ENCODE results near the gene RHBG. TPM values are rescaled to one million over a fixed set of nuclear protein-coding genes. Genes with fewer than 3 reads are reported as not detected.
A peak's percentile ranks its signal among the peaks of the same experiment; 100 is the strongest.

RHBG gene
- total RNA-seq, 1 experiment from 2014 or later = 1.5 TPM

GRCh38 chr1:156336242-156336641 is 32.8 kb upstream of the RHBG start:
- no peak overlapping the region for H3K27ac Mint-ChIP-seq
- H3K9me3 Mint-ChIP-seq = no peaks in the 10 kb centered on the region; a peak in 2 of 5 replicates
- Histone ChIP-seq H2AK5ac (ENCODE audit: insufficient read length, low read length) (no peak overlapping the region), H2AFZ (ENCODE audit: low read length) (no peak overlapping the region), H2BK5ac (ENCODE audit: insufficient read length, low read length) (no peak overlapping the region), H3K23ac (ENCODE audit: insufficient read length, low read depth, low read length) (no peak overlapping the region), H4K20me1 (ENCODE audit: control insufficient read depth, insufficient read depth, insufficient read length) (no peaks in the 10 kb centered on the region), H4K5ac (ENCODE audit: insufficient read length, low read depth, low read length) (no peak overlapping the region), H3K9me3 (ENCODE audit: control insufficient read depth, low read depth, low read length) (no peaks in the 10 kb centered on the region), H3K27ac (ENCODE audit: insufficient read length, low read depth, low read length) (no peak overlapping the region), H3K23me2 (ENCODE audit: insufficient read length, low read depth, low read length, poor library complexity, severe bottlenecking) (peaks cover 7% of the 10 kb centered on the region), H3K14ac (ENCODE audit: insufficient read depth, low read length) (no peak overlapping the region), H3K79me1 (ENCODE audit: insufficient read depth, low read depth, low read length, poor library complexity, severe bottlenecking) (no peaks in the 10 kb centered on the region), H3K56ac (ENCODE audit: insufficient read length, low read depth, low read length) (no peak overlapping the region), H3K79me2 (ENCODE audit: insufficient read depth, low read length) (peaks cover 24% of the 10 kb centered on the region), H4K8ac (replicated peaks; ENCODE audit: insufficient read length, low read depth, low read length) (no peak overlapping the region), H2BK15ac (ENCODE audit: low read depth, low read length) (no peak overlapping the region), H3K27me3 (ENCODE audit: insufficient read depth, low read length) (no peaks in the 10 kb centered on the region), H3T11ph (ENCODE audit: low read length) (no peak overlapping the region), H3K9ac (ENCODE audit: extremely low read depth, insufficient read length, low read length) (no peak overlapping the region), H2BK20ac (ENCODE audit: low read depth, low read length, poor library complexity, severe bottlenecking) (no peak overlapping the region), H3K4me1 (ENCODE audit: insufficient read depth, low read length) (0 out of 2 replicates have a peak, but pooled peaks cover 2% of the 10 kb centered on the region), H3K4ac (ENCODE audit: low read depth, low read length) (no peak overlapping the region), H2BK12ac (ENCODE audit: insufficient read length, low read depth, low read length) (no peak overlapping the region), H2BK120ac (ENCODE audit: low read depth, low read length, poor library complexity, severe bottlenecking) (no peak overlapping the region), H3K18ac (ENCODE audit: insufficient read length, low read depth, low read length) (no peak overlapping the region), H3K4me2 (ENCODE audit: insufficient read depth, insufficient read length, low read length) (peak overlapping the region; percentile 86), H4K91ac (ENCODE audit: insufficient read length, low read depth, low read length) (no peak overlapping the region)
- H3K36me3 Mint-ChIP-seq (ENCODE audit: insufficient read depth in 1 of 3, low read depth in 3 of 3) = peaks cover 37 to 65% (median 61%) of the 10 kb centered on the region in 3 experiments
- H3K27me3 Mint-ChIP-seq (ENCODE audit: low read depth) = no peaks in the 10 kb centered on the region; the same call in 1 of the 2 replicates
- no CpG with 5 or more reads among the region's 4 CpGs for WGBS (ENCODE audit: extremely low coverage, insufficient read length, low lambda C conversion rate)
- DNase-seq = no peak
- H3K4me1 Mint-ChIP-seq = peaks cover 14 to 20% of the 10 kb centered on the region in 2 experiments
- peak; percentile 58; the same call in 2 of the 3 replicates for TF ChIP-seq CTCF (conservative IDR thresholded peaks at IDR 0.05)
- peak overlapping the region; percentile 97 to 98 for H3K4me3 Mint-ChIP-seq
